A549 (cell line): ENCODE results near the gene IPO9. TPM values are rescaled to one million over a fixed set of nuclear protein-coding genes. Genes with fewer than 3 reads are reported as not detected.

Experiments used
- ATAC-seq, 2 experiments: fragments of 200-7000 bp in 1 of 2; fragments of >200 bp in 1 of 2; cut with Nextera tagmentation in 1 of 2; cut with Tn5 transposase in 1 of 2; 3 replicates each; pipeline versions ENCODE4 v1.8.0 to v1.9.1; 2018 to 2020; ENCODE audit warnings: mild to moderate bottlenecking in 1 of 2, moderate library complexity in 1 of 2
- CTCF ChIA-PET: fragments of 300-600 bp; sonication (Branson Sonifier 250); formaldehyde crosslinking; extraction: SDS; loops from one replicate; lab custom pipeline; 2021; ENCODE audit warnings: antibody characterized with exemption, inconsistent platforms; lab: Yijun Ruan, JAX
- POLR2A ChIA-PET: fragments of 350-600 bp; formaldehyde crosslinking; extraction: SDS; loops from one replicate; lab custom pipeline; 2021; ENCODE audit warnings: antibody characterized with exemption, inconsistent platforms; lab: Yijun Ruan, JAX
- DNase-seq, 2 experiments: peaks; one replicate each; pipeline versions ENCODE4 v3.0.0 to v3.0.0-alpha.2; 2011 to 2016; ENCODE audit warnings: low read depth in 1 of 2, low spot score in 1 of 2
- FAIRE-seq: peaks from 2 replicates; lab custom pipeline; 2011; peaks lifted over from hg19 to GRCh38; lab: Jason Lieb, UNC
- H3K27ac ChIP-seq, 2 experiments: fragments of >200 bp; sonication (Bioruptor Twin); formaldehyde crosslinking; 3 replicates each; pipeline ENCODE4 v1.5.1; 2016 to 2017
- H3K4me1 ChIP-seq: fragments of >200 bp; sonication (Bioruptor Twin); formaldehyde crosslinking; 3 replicates; pipeline ENCODE4 v1.6.1; 2016
- H3K4me2 ChIP-seq: fragments of >200 bp; sonication (Bioruptor Twin); formaldehyde crosslinking; 3 replicates; pipeline ENCODE4 v1.6.1; 2016
- H3K4me3 ChIP-seq: fragments of >200 bp; sonication (Bioruptor Twin); formaldehyde crosslinking; 3 replicates; pipeline ENCODE4 v1.5.1; 2016
- H3K9me3 ChIP-seq: fragments of >200 bp; sonication (Bioruptor Twin); formaldehyde crosslinking; 3 replicates; pipeline ENCODE4 v1.6.1; 2016
- CEBPB ChIP-seq, 2 experiments: fragments of >200 bp in 1 of 2; sonication (Bioruptor Twin) in 1 of 2; formaldehyde crosslinking in 1 of 2; IDR thresholded peaks; 2 replicates each; pipeline ENCODE4 v1.6.1; 2012 to 2016
- CHD4 ChIP-seq: fragments of 200-600 bp; sonication (generic); IDR thresholded peaks from 2 replicates; pipeline ENCODE4 v1.6.1; 2016; ENCODE audit warnings: antibody characterized with exemption, mild to moderate bottlenecking, borderline replicate concordance
- EHF ChIP-seq: fragments of 250-450 bp; sonication (Bioruptor Pico); IDR thresholded peaks from 2 replicates; pipeline ENCODE4 v1.5.0; 2020; ENCODE audit warnings: mild to moderate bottlenecking
- EP300 ChIP-seq, 2 experiments: fragments of >200 bp; sonication (Bioruptor Twin); formaldehyde crosslinking; IDR thresholded peaks; 2 replicates in 1 of 2; 3 replicates in 1 of 2; pipeline ENCODE4 v1.6.1; 2016 to 2017
- FOSL2 ChIP-seq, 2 experiments: fragments of 450-650 bp in 1 of 2; fragments of >200 bp in 1 of 2; sonication (Bioruptor Twin) in 1 of 2; formaldehyde crosslinking; IDR thresholded peaks; 2 replicates each; pipeline versions ENCODE4 v1.5.0 to v1.6.1; 2016 to 2020; ENCODE audit warnings: mild to moderate bottlenecking in 1 of 2, moderate library complexity in 1 of 2
- GATA3 ChIP-seq: IDR thresholded peaks from 2 replicates; pipeline ENCODE4 v1.6.1; 2012; ENCODE audit warnings: borderline replicate concordance
- HEYL ChIP-seq: fragments of 250-450 bp; sonication (Bioruptor Pico); IDR thresholded peaks from 2 replicates; pipeline ENCODE4 v1.8.0; 2021; ENCODE audit warnings: mild to moderate bottlenecking, moderate library complexity
- HOXB5 ChIP-seq: fragments of 250-450 bp; sonication (Bioruptor Pico); IDR thresholded peaks from 2 replicates; pipeline ENCODE4 v1.5.0; 2020; ENCODE audit warnings: mild to moderate bottlenecking, moderate library complexity
- JUN ChIP-seq, 2 experiments: fragments of >200 bp; sonication (Bioruptor Twin); formaldehyde crosslinking; IDR thresholded peaks; 2 replicates in 1 of 2; 3 replicates in 1 of 2; pipeline ENCODE4 v1.6.1; 2016 to 2017
- JUNB ChIP-seq: fragments of >200 bp; sonication (Bioruptor Twin); formaldehyde crosslinking; IDR thresholded peaks from 2 replicates; pipeline ENCODE4 v1.6.1; 2016
- MYC ChIP-seq: IDR thresholded peaks from 2 replicates; pipeline ENCODE4 v1.6.1; 2012; ENCODE audit warnings: mild to moderate bottlenecking, inconsistent platforms, low read length, improper control_type of control experiment, borderline replicate concordance
- RAD21 ChIP-seq, 2 experiments: fragments of >200 bp in 1 of 2; sonication (Bioruptor Twin) in 1 of 2; formaldehyde crosslinking in 1 of 2; IDR thresholded peaks in 1 of 2; conservative IDR thresholded peaks in 1 of 2; 2 replicates in 1 of 2; 3 replicates in 1 of 2; pipeline ENCODE4 v1.6.1; 2012 to 2018; ENCODE audit warnings: inconsistent platforms in 1 of 2
- SMC3 ChIP-seq: fragments of >200 bp; sonication (Bioruptor Twin); formaldehyde crosslinking; IDR thresholded peaks from 3 replicates; pipeline ENCODE4 v1.6.1; 2018; ENCODE audit warnings: inconsistent platforms
- ZC3H11A ChIP-seq: fragments of 450-650 bp; IDR thresholded peaks from 2 replicates; pipeline ENCODE4 v1.6.1; 2014; ENCODE audit warnings: antibody characterized with exemption, mild to moderate bottlenecking
- ZFP36 ChIP-seq: fragments of 450-650 bp; IDR thresholded peaks from 2 replicates; pipeline ENCODE4 v1.6.1; 2014; ENCODE audit warnings: borderline replicate concordance; ENCODE audit not compliant: partially characterized antibody
- WGBS: methylation state at CpG from one replicate; pipeline ENCODE4 v1.1.6; 2017; ENCODE audit errors: missing lambda C conversion rate; 5-methylcytosine and 5-hydroxymethylcytosine counted together
- polyA plus RNA-seq, 4 experiments: library from polyadenylated mRNA; depleted of rRNA in 3 of 4; stranded (reverse); fragments of >200 nt; fragmentation: RNase III in 1 of 4; extraction: RNeasy Plus Mini Kit Qiagen cat#74134 plus additional on column Dnase treatment in 1 of 4; gene quantifications; 2 replicates in 3 of 4; 3 replicates in 1 of 4; pipeline ENCODE4 v1.2.3, GENCODE V29; 2011 to 2017
- TF ChIP-seq, protein P1 (sequence below): IDR thresholded peaks from 2 replicates; pipeline ENCODE4 v1.6.1; 2012
- TF ChIP-seq, protein P2 (sequence below): IDR thresholded peaks from 2 replicates; pipeline ENCODE4 v1.6.1; 2012
- TF ChIP-seq, protein P3 (sequence below): fragments of >200 bp; sonication (Bioruptor Twin); formaldehyde crosslinking; IDR thresholded peaks from 3 replicates; pipeline ENCODE4 v1.6.1; 2016

IPO9 gene
- polyA plus RNA-seq, 2 of the 4 experiments (the other 2 are of a cell fraction) = 40.1 to 77.5 TPM

DNA sequence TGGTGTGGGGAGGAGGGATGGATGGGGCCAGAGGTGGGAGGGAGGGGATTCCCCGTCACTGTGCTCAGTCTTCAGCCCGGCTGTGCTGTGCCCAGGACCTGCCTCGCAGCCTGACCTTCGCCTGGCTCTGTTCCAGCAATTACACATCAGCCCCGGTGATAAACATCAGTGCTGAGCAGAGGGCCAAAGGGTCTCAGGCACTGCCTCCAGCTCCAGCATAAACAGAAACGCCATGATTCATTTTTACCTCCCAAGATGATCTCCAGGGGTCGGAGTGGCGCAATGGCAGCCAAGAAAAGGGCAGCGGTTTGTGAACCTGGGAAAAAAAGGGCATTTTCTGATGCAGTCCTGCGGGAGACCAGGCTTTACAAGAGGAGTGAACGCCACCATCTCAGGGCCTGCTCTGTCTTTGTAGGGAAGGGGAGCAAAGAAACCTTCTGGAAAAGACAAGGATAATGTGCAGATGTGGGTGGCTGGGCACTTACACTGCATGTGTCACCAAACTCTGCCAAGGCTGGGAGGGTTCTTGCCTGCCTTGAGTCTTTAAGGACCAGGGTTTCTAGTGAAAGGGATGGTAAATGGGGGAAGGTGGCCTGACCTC is 87.8 kb downstream of the IPO9 start:
- Histone ChIP-seq H3K4me2 (peak overlapping the region; percentile 70), H3K27ac (peak overlapping the region; percentile 73 to 82), H3K4me3 (no peak overlapping the region), H3K9me3 (no peaks in the 10 kb centered on the region), H3K4me1 (peaks cover 26% of the 10 kb centered on the region)
- FAIRE-seq = no peak
- ATAC-seq = peak; percentile 85 to 86
- POLR2A ChIA-PET = interaction anchor here (1.0 to 1.3 kb wide), 2 partner anchors 11 to 39 kb away, joined by 4 to 7 read pairs; partner anchors contain the start of gene TIMM17A
- peak; percentile 67 to 85 for DNase-seq
- 5% methylated on average over 11 of the region's 11 CpGs for WGBS
- TF ChIP-seq GATA3 (peak; percentile 94), CHD4 (no peak), HOXB5 (CRISPR knock-in tag) (no peak), CEBPB (IDR thresholded peaks at IDR 0.05) (peak; percentile 92 to 95), EP300 (IDR thresholded peaks at IDR 0.05) (peak; percentile 49 to 72; a peak in 3 of 5 replicates), MYC (no peak), RAD21 (conservative IDR thresholded peaks at IDR 0.05 in 1 of 2, IDR thresholded peaks at IDR 0.05 in 1 of 2) (peak in 1 of 2 experiments; percentile 31; a peak in 2 of 5 replicates), HEYL (no peak), JUNB (peak; percentile 82), JUN (IDR thresholded peaks at IDR 0.05) (peak; percentile 78 to 84; a peak in 4 of 5 replicates), FOSL2 (IDR thresholded peaks at IDR 0.05) (peak; percentile 75), FOSL2 (CRISPR knock-in tag; IDR thresholded peaks at IDR 0.05) (peak; percentile 81), ZFP36 (no peak), ZC3H11A (no peak), SMC3 (0 out of 3 replicates have a peak, but pooled peaks have one; percentile 23), EHF (no peak)
- TF ChIP-seq, protein P1, sequence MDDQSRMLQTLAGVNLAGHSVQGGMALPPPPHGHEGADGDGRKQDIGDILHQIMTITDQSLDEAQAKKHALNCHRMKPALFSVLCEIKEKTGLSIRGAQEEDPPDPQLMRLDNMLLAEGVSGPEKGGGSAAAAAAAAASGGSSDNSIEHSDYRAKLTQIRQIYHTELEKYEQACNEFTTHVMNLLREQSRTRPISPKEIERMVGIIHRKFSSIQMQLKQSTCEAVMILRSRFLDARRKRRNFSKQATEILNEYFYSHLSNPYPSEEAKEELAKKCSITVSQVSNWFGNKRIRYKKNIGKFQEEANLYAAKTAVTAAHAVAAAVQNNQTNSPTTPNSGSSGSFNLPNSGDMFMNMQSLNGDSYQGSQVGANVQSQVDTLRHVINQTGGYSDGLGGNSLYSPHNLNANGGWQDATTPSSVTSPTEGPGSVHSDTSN = no peak
- TF ChIP-seq, protein P2, sequence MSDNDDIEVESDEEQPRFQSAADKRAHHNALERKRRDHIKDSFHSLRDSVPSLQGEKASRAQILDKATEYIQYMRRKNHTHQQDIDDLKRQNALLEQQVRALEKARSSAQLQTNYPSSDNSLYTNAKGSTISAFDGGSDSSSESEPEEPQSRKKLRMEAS = peak; percentile 59
- TF ChIP-seq, protein P3, sequence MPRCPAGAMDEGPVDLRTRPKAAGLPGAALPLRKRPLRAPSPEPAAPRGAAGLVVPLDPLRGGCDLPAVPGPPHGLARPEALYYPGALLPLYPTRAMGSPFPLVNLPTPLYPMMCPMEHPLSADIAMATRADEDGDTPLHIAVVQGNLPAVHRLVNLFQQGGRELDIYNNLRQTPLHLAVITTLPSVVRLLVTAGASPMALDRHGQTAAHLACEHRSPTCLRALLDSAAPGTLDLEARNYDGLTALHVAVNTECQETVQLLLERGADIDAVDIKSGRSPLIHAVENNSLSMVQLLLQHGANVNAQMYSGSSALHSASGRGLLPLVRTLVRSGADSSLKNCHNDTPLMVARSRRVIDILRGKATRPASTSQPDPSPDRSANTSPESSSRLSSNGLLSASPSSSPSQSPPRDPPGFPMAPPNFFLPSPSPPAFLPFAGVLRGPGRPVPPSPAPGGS = peak; percentile 82; the same call in 2 of the 3 replicates
- CTCF ChIA-PET = interaction anchor here (0.8 to 20.2 kb wide), 11 partner anchors 10 to 203 kb away, joined by 3 to 303 read pairs (median 5); partner anchors contain the start of gene SHISA4

DNA sequence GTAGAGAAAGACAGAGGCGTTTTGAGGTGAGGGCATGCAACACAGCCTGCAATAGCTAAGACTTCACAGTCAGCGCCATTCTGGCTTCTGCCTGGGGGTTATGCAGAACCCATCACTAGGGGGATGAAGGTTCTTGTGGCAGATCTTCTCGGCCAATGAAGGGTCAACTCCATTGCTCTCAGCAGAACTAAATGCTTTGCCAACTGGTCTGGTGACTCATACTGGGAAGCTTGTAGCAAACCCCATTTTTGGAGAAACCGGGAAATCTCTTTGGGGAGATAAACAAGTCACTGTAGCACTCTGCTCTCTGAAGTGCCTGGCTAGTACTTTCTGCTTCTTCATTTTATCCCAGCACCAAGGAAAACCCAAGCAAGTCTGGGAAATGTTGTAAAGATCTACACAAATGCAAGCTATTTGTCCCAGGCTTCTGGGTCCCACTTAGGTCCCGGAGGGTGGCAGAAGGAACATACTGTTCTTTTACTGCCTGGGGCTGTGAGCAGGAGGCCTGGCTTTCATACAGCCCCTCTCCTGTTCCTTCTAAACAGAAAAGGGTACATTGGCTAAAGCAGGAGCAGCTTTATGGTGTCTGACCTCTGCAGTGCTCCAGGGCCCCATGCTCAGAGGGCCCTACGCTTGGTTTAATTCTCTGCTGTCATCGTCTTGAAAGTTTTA is 88.5 kb downstream of the IPO9 start:
- POLR2A ChIA-PET = interaction anchor here (1.3 kb wide), 1 partner anchor 38 kb away, joined by 7 read pairs; the partner anchor contains the start of gene TIMM17A
- no peak for FAIRE-seq
- TF ChIP-seq MYC = no peak
- TF ChIP-seq FOSL2 (IDR thresholded peaks at IDR 0.05) = no peak
- peak; percentile 67 for TF ChIP-seq FOSL2 (CRISPR knock-in tag; IDR thresholded peaks at IDR 0.05)
- peak; percentile 46 to 67 for ATAC-seq
- 68% methylated on average over 7 of the region's 7 CpGs for WGBS
- H3K4me2 ChIP-seq = peak overlapping the region; percentile 70
- CTCF ChIA-PET = interaction anchor here (1.0 to 20.2 kb wide), 8 partner anchors 11 to 82 kb away, joined by 3 to 303 read pairs (median 5); partner anchors contain the start of gene SHISA4
- H3K4me1 ChIP-seq = peaks cover 31% of the 10 kb centered on the region
- H3K9me3 ChIP-seq = 0 out of 3 replicates have a peak, but pooled peaks cover 4% of the 10 kb centered on the region
- H3K27ac ChIP-seq = peak overlapping the region; percentile 73 to 82
- no peak overlapping the region for H3K4me3 ChIP-seq
- peak; percentile 18 to 46 for DNase-seq
